HG03460 (cell line): ENCODE data around the gene ABCA8.
"Not testable (repeated sequence)": the region's sequence is repeated elsewhere in the genome, so short reads cannot be mapped to it uniquely, and the experiment has no call there.

ENCODE experiments used
- ATAC-seq: cut with Tn5 transposase; IDR thresholded peaks from one replicate; pipeline ENCODE4 v1.9.1; 2021; ENCODE audit not compliant: unreplicated experiment

The ABCA8 gene

GRCh38 chr17:68830313-68830712, 124.9 kb downstream of the ABCA8 start:
- ATAC-seq, result no peak

- ATAC-seq, result no peak
These were observed 126.0 kb downstream of the ABCA8 start for GRCh38 chr17:68829211-68829610.

GRCh38 chr17:68824707-68825106, 130.5 kb downstream of the ABCA8 start:
- ATAC-seq, result no peak

GRCh38 chr17:68824185-68824584, 131.0 kb downstream of the ABCA8 start:
- not testable (repeated sequence) for ATAC-seq

GRCh38 chr17:68822719-68823289, 132.4 kb downstream of the ABCA8 start:
- no peak for ATAC-seq

DNA sequence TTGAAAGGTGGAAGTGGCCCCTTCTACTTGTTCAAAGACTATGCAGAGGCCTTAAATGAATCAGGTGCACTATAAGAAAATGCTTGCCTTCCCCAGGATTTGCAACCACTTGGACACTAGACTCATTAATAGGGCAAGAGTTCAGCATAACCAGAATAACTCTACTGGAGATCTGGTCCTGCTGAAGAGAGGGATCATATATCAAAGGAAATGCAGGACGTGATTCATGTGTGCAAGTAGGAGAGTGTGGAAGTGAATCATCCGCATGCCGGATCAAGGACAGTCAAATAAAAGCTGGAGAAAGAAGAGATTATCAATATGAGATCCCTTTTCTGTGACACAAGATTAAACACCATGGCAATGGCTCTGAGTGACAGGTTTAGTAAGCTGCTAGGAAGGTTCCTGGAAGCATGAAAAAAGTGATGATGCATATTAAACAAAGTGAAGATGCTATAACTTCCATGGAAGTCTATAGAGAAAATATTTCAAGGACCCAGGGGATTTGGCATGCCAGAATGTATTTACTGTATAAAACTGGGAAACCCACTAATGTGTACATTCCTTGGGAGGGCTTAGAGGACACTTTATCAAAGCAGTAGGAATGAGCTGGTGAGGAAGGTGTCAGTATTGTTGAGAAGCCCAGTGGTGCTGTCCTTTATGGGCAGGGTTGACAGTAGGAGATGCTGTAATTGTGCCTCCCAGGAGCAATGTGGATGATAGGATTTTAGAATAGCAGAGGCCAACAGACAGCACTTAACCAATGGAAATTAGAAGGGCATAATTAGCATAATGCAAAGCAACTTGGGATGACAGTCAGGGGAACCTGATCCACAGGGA, 133.1 kb downstream of the ABCA8 start:
- ATAC-seq, result no peak

DNA sequence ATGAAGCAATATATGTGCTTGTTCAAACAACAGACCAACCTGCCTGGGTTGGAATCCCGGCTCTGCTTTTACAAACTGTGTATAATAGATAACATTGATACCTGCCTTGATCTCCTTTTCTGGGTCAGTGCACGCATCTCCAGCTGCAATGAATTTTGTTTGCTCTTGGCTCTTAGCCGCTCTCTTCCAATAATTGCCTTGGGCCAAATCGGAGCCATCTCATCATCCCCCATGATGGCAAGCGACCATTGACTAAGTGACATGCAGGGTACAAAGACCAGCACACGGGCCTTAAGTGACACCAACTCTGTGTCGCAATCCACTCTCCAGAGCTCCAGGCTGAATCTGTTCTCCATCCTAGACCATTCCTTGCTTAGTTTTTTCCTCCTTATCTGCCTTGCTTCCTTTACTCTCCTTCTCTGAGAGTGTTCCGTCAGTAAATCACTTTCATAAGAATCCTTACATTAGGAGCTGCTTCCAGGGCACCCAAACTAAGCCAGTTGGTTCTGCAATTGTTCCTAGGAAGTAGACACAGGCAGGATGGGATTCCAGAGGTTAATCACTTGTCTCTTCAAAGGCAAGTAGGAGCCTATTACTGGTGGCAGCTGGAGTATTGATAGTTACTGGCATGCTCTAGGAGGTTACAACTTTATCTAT, 134.2 kb downstream of the ABCA8 start:
- ATAC-seq, result no peak

DNA sequence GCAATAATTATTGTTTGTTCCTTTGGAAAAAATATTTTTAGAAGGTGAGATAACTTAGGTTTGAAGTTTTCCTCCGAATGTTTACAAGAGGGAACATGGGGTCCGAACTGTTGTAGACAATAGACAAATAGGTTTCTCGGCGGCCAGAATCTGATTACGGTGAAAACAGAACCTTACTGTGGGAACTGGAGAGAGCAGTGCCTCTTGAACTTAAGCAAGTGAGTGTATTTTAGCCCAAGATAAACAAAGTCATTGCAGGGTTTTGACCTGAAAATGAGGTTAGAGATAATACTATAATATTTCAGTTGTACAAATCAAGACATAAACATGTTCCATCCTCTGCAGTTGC, 134.7 kb downstream of the ABCA8 start:
- ATAC-seq, result no peak

DNA sequence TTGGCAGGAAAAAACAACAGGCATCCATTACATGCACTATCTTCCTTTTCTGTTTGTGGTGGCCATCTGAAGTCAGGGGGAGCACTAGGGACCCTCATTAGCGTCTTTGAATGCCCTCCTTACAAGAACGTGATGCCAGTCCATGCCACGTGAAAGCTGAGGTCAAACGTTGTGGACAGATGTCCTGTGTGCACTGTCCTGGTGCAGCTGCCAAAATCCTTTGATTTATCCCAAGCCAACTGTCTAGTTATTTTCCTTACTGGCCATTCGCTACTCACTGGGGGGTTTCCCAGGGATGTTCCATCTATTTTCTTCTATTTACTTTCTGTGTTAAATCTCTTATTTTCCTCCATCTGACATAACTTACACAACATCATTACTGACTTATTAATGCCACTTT, 135.7 kb downstream of the ABCA8 start:
- ATAC-seq, result no peak
